Activated naive CD8-positive, alpha-beta T cell (primary cell): ENCODE measurements around the gene OSBPL6.

Source experiments
- H3K27ac Mint-ChIP-seq: one replicate; pipeline ENCODE4 v1.8.0; 2021; ENCODE audit warnings: mixed read lengths
- H3K27me3 Mint-ChIP-seq: one replicate; pipeline ENCODE4 v1.8.0; 2021; ENCODE audit warnings: mixed read lengths
- H3K36me3 Mint-ChIP-seq: one replicate; pipeline ENCODE4 v1.8.0; 2021; ENCODE audit warnings: mixed read lengths
- H3K4me1 Mint-ChIP-seq: one replicate; pipeline ENCODE4 v1.8.0; 2021; ENCODE audit warnings: low read depth, mixed read lengths
- H3K4me3 Mint-ChIP-seq: one replicate; pipeline ENCODE4 v1.8.0; 2021; ENCODE audit warnings: mild to moderate bottlenecking, mixed read lengths
- H3K9me3 Mint-ChIP-seq: one replicate; pipeline ENCODE4 v1.8.0; 2021; ENCODE audit warnings: low read depth, mixed read lengths

The OSBPL6 gene

GRCh38 chr2:178436662-178437061 lies 242.3 kb downstream of the OSBPL6 start:
- H3K4me3 Mint-ChIP-seq = no peak overlapping the region
- no peaks in the 10 kb centered on the region for H3K4me1 Mint-ChIP-seq
- no peaks in the 10 kb centered on the region for H3K9me3 Mint-ChIP-seq
- H3K36me3 Mint-ChIP-seq = peaks cover 8% of the 10 kb centered on the region
- no peak overlapping the region for H3K27ac Mint-ChIP-seq
- H3K27me3 Mint-ChIP-seq = no peaks in the 10 kb centered on the region

- peaks cover 16% of the 10 kb centered on the region for H3K36me3 Mint-ChIP-seq
- H3K27ac Mint-ChIP-seq = no peak overlapping the region
- H3K4me3 Mint-ChIP-seq = no peak overlapping the region
- no peaks in the 10 kb centered on the region for H3K9me3 Mint-ChIP-seq
- no peaks in the 10 kb centered on the region for H3K27me3 Mint-ChIP-seq
- H3K4me1 Mint-ChIP-seq = peaks cover 9% of the 10 kb centered on the region
These were observed 247.1 kb downstream of the OSBPL6 start for GRCh38 chr2:178441426-178441825.

DNA sequence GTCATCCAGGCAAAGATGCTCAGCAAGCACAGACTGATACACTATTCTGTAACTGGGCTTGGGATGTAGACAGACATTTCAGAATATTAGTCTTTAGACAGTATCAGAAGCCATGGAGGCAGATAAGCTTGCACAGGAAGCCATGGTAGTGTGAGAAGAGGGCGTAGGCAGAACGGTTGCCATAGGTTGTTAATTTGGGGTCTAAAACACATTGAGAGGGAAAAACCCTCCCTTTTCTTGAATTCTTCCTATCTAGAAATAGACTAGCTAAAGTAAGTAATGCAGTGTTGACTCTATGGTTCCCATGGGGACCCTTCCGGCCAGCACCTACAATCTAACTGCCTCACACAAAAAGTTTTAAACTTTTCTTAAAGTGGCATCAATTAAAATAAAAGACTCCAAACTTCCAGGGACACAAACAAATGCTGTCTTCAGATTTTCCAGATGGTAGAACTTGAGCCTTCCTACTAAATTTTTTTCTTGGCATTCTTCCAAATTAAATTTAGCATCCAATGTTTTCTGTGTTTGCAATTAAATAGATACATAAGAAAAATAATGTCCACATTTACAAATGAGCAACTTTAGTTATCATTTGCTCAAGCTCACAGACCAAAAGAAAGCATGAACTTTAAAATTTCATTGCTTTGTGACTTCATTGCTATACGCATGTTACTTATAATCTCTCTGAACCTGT lies 254.8 kb downstream of the OSBPL6 start:
- H3K9me3 Mint-ChIP-seq = no peaks in the 10 kb centered on the region
- H3K27ac Mint-ChIP-seq = peak overlapping the region; percentile 95
- no peaks in the 10 kb centered on the region for H3K27me3 Mint-ChIP-seq
- peak overlapping the region; percentile 90 for H3K4me3 Mint-ChIP-seq
- H3K36me3 Mint-ChIP-seq = peaks cover 13% of the 10 kb centered on the region
- peaks cover 40% of the 10 kb centered on the region for H3K4me1 Mint-ChIP-seq

DNA sequence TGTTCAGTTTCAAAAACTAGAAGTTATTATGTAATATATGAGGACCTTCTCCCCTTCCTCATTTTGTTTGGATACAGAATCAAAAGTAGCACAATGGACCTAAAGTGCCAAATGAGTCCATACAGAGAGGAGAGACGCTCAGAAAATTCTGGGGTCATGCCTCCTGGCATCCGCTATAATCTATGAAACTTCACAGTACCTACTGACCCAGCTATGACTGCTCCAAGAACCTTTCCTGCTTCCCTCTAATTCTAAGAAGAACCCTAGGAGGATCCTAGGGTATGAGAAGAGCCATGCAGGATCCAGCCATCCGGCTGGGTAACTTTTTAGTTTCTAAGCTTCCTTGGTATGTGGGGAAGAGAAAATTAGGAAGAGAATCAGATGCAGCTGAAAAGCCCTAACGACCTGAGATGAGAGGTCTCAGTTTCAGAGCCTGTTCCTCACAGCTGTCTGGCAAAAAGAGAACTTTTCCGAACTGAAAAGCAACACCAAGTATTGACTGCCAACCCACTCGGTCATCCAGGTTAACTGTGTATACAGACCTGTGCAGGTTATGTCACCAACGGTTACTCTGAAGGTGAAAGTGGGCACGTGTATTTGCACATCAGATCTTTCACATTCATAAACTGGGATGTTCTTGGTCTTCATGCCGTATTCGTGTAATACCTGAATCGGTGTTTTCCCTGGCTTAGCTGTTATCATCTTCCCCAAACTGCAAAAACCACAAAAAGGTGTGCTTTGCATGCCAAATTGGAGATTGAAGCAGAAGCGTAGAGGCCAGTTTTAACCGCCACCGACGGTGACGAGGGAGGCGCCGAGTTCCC lies 255.6 kb downstream of the OSBPL6 start:
- Mint-ChIP-seq H3K36me3 (peaks cover 13% of the 10 kb centered on the region), H3K27me3 (no peaks in the 10 kb centered on the region), H3K27ac (peak overlapping the region; percentile 95), H3K9me3 (no peaks in the 10 kb centered on the region), H3K4me3 (peak overlapping the region; percentile 90), H3K4me1 (peaks cover 40% of the 10 kb centered on the region)

DNA sequence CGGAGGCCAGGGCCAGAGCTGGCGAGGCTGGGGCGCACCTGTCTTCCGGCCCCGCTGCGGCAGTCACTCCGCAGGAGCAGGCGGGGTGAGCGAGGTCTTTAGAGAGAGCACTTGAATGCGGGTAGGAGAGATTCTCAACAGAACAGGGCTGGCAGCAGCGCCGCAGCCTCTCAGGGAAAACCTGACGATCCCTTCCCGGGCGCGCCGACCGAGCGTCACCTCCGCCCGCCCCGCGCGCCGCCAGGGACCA lies 256.1 kb downstream of the OSBPL6 start:
- Mint-ChIP-seq H3K9me3 (no peaks in the 10 kb centered on the region), H3K27ac (peak overlapping the region; percentile 95), H3K36me3 (peaks cover 9% of the 10 kb centered on the region), H3K27me3 (no peaks in the 10 kb centered on the region), H3K4me3 (peak overlapping the region; percentile 90), H3K4me1 (peaks cover 34% of the 10 kb centered on the region)

- peak within 1 kb of the TSS; percentile 95 for H3K27ac Mint-ChIP-seq
- H3K4me3 Mint-ChIP-seq = peak within 1 kb of the TSS; percentile 92
- peaks cover 33% of the 10 kb centered on the region for H3K4me1 Mint-ChIP-seq
- no peaks in the 10 kb centered on the region for H3K9me3 Mint-ChIP-seq
- H3K27me3 Mint-ChIP-seq = no peaks in the 10 kb centered on the region
- H3K36me3 Mint-ChIP-seq = peaks cover 9% of the 10 kb centered on the region
These were observed 256.6 kb downstream of the OSBPL6 start, which contains the start of the genes PJVK and PRKRA for GRCh38 chr2:178450774-178451525. Gene PJVK, plus strand, starts transcription at chr2:178451378. Its CDS starts 2,032 bp downstream, at chr2:178453410. Gene PRKRA, minus strand, starts transcription at chr2:178451175. Its CDS starts 145 bp downstream, at chr2:178451030.

GRCh38 chr2:178452334-178452733 lies 258.0 kb downstream of the OSBPL6 start:
- Mint-ChIP-seq H3K27me3 (no peaks in the 10 kb centered on the region), H3K4me1 (peaks cover 30% of the 10 kb centered on the region), H3K36me3 (peaks cover 7% of the 10 kb centered on the region), H3K9me3 (no peaks in the 10 kb centered on the region), H3K4me3 (peak overlapping the region; percentile 92), H3K27ac (no peak overlapping the region)
